HEK293T (cell line): Measurements from ENCODE around the gene TRPM8.

ENCODE experiments used
- CTBP1 ChIP-seq: fragments of 450-650 bp; IDR thresholded peaks from 2 replicates; pipeline ENCODE4 v1.6.1; 2016; ENCODE audit warnings: borderline replicate concordance
- FOXA1 ChIP-seq: fragments of 450-650 bp; IDR thresholded peaks from 2 replicates; pipeline ENCODE4 v1.6.1; 2016; ENCODE audit warnings: mild to moderate bottlenecking
- FOXM1 ChIP-seq: fragments of 450-650 bp; IDR thresholded peaks from 2 replicates; pipeline ENCODE4 v1.6.1; 2017; ENCODE audit warnings: mild to moderate bottlenecking, borderline replicate concordance
- HDGF ChIP-seq: fragments of 450-650 bp; IDR thresholded peaks from 2 replicates; pipeline ENCODE4 v1.6.1; 2017; ENCODE audit warnings: antibody characterized with exemption, borderline replicate concordance
- TARDBP ChIP-seq: fragments of 450-650 bp; IDR thresholded peaks from 2 replicates; pipeline ENCODE4 v1.6.1; 2016

DNA sequence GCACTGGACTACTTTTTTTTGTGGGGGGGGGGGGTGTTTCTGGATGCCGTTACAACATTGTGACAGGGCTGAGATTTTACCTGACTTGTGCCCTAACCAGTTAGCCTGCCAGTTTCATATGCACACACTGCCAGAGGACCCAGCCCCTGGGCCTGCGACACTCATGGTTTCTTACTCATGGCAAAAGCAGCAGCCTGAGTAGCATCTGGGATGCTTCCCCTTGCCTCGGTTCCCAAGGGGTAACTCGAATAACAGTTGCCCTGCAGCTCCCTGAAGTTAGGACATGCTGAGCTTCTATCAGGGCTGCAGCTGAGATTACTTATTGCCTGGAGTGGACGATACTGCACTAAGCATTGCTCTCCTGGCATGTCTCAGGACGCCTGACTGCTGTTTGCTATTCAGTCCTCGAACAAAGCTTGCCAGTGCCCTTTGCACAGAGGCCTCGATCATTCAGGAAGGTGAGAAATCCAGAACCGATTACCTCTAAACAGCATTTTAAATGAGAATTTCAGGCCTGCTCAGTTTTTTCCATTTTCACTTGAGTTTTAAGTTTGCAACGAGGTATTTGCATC lies 47.9 kb downstream of the TRPM8 start:
- TF ChIP-seq CTBP1, result no peak
- TF ChIP-seq TARDBP, result no peak
- TF ChIP-seq FOXM1, result no peak
- TF ChIP-seq FOXA1, result no peak
- no peak for TF ChIP-seq HDGF
